ENCODE results near the gene AGFG2.

AGFG2 gene

GRCh38 chr7:100588438-100588837 is 49.4 kb downstream of the AGFG2 start:
- no peak for DNase-seq

- no peak for DNase-seq
Observed at GRCh38 chr7:100589341-100589947, 50.4 kb downstream of the AGFG2 start.

GRCh38 chr7:100590077-100590737 is 51.2 kb downstream of the AGFG2 start:
- DNase-seq = no peak

DNA sequence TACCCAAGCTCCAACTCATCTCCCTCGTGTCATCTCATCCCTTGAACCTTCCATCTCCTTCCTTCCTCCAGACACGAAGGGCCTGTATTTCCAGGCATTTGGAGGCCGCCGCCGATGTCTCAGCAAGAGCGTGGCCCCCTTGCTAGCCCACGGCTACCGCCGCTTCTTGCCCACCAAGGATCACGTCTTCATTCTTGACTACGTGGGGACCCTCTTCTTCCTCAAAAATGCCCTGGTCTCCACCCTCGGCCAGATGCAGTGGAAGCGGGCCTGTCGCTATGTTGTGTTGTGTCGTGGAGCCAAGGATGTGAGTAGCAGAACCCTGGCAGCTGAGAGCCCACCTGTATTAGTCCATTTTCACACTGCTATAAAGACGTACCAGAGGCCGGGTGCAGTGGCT is 52.6 kb downstream of the AGFG2 start:
- no peak for DNase-seq

- DNase-seq = no peak
Observed at GRCh38 chr7:100595188-100595587, 56.2 kb downstream of the AGFG2 start.

- no peak for DNase-seq
Observed at GRCh38 chr7:100598425-100598824, 59.4 kb downstream of the AGFG2 start.

- DNase-seq = no peak
Observed at GRCh38 chr7:100599911-100600729, 61.1 kb downstream of the AGFG2 start.

- DNase-seq = no peak
Observed at GRCh38 chr7:100600730-100601038, 61.7 kb downstream of the AGFG2 start.

DNA sequence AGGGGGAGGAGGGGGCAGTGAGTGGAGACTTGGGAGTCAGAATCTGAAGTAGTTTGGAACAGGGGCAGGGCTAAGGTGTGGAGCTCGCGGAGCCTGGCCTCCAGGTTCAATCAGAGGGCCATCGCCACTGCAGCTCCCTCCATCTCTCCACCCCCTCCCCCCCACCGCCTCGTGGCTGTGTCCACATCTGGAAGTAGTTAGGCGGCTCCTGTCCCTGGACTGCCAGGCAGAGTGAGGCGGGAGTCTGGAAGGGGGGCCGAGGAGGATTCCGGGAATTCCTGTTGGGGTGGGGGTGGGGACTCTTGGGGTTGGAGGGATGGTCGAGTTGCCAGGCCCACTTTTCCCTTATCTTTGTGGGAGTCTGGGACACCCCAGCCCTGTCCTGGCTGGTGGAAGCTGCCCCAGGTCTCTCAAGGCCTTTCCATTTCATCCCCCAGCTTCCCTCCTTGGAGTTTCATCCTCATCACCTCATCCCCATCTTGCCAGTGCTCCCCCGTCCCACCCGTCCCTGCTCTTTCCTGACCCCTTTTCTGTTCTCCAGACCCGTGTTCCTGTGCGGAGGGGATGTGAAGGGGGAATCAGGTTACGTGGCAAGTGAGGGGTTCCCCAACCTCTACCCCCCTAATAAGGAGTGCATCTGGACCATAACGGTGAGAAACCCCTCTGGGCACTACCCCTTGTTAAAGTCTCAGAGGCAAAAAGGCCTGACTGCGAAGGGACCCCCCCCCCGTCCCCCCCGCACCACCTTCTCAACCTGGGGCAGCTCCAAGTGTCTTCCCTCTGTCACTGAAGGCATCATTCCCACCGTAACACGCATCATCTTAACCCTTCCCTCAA is 64.1 kb downstream of the AGFG2 start:
- DNase-seq = no peak

DNA sequence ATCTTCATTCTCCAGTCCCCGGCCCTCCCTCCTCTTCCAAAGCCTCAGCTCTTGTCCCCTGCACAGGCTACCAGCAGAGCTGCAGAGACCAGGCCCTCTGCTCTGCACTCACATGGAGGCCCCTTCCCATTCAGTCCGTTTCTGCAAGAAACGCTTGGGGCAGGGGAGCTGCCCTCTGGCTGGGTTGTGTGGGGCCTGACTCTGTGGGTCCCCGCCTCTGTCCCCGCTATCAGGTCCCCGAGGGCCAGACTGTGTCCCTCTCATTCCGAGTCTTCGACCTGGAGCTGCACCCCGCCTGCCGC is 64.7 kb downstream of the AGFG2 start:
- DNase-seq = no peak

- no peak for DNase-seq
Observed at GRCh38 chr7:100604028-100604975, 65.3 kb downstream of the AGFG2 start.

DNA sequence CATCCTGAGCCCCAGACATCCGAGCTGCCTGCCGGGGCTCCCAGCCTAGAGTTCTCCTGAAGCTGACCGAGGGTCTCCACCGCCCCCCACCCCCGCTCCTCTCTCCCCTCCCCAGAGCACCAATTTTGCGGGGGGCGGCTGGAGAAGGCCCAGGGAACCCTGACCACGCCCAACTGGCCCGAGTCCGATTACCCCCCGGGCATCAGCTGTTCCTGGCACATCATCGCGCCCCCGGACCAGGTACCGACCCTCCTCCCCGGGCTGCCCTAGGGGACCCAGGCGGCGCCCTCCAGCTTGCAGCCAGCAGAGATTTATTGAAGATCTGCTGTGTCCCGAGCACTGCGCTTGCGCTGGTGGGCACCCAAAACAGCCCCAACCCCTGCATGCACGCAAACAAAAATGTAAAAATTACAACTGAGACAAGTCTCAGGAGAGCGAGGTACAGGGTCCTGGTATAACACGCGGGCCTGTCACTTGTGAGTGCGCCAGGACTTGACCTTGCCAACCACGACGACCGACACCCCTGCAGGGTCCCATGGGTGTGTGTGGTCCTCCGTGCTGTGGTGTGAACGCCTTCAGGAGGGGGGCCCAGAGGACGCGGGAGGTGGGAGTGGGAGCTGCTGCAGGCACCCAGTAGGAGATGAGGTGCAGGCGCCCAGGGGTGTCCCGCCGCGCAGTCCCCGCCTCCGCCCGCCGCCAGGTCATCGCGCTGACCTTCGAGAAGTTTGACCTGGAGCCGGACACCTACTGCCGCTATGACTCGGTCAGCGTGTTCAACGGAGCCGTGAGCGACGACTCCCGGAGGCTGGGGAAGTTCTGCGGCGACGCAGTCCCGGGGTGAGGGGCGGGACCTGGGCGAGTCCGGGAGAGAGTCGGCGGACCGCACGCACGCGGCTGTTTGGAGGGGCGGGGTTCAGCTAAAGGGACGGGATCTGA is 66.2 kb downstream of the AGFG2 start:
- DNase-seq = no peak

DNA sequence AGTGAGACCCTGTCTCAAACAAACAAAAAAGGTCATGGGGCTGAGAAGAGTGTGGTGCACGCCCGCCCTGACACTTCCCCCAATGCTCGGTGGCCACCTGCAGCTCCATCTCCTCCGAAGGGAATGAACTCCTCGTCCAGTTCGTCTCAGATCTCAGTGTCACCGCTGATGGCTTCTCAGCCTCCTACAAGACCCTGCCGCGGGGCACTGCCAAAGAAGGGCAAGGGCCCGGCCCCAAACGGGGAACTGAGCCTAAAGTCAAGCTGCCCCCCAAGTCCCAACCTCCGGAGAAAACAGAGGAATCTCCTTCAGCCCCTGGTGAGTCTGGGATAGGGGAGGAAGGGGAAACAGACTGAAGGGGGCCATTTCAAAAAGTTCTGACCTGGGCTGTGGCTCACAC is 67.3 kb downstream of the AGFG2 start:
- DNase-seq = no peak

GRCh38 chr7:100607111-100607510 is 68.1 kb downstream of the AGFG2 start:
- no peak for DNase-seq

- no peak for DNase-seq
Observed at GRCh38 chr7:100609958-100610357, 71.0 kb downstream of the AGFG2 start.

GRCh38 chr7:100611983-100612729 is 73.2 kb downstream of the AGFG2 start, which contains the start of gene MOSPD3:
MOSPD3 (plus strand) TSS chr7:100612540; CDS start chr7:100612792, 252 bp downstream.
- DNase-seq = peak; percentile 89

- no peak for DNase-seq
Observed at GRCh38 chr7:100612730-100613390, 73.9 kb downstream of the AGFG2 start.

DNA sequence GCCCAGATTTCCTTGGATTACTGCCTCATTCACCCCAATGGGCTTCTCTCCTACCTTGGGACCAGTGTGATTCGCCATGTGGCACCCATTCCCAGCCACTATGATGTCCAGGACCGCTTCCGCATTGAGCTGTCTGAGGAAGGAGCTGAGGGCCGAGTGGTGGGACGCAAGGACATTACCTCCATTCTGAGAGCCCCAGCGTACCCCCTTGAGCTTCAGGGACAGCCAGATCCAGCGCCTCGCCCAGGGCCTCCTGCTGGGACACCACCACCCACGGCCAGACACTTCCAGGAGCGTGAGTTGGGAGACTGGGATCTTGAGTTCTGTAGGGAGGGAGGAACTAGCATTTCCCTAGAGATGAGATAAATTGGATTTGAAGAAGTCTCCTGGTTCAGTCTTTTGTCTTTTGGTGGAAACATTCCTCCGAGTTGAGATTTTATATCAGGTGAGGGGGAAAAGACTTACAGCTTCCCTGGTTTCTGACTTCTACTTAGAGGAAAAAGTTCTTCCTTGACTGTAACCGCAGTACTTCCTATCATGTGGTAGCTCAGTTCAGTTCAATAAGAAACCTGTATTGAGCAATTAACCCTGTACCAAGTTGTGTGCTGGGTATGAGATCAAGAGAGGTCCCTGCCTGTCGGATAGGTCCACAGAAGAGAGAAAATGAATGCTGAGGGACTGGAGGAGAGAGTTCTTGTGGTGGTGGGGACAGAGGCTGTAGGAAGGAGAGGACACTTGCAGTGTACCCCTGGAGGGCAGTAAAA is 74.6 kb downstream of the AGFG2 start:
- no peak for DNase-seq

- no peak for DNase-seq
Observed at GRCh38 chr7:100614308-100614861, 75.4 kb downstream of the AGFG2 start.
